Cerebellar cortex (tissue), 1 donor: ENCODE measurements around the gene RAB24.
"Not testable (repeated sequence)": the region's sequence is repeated elsewhere in the genome, so short reads cannot be mapped to it uniquely, and the experiment has no call there.

Experiments
- DNase-seq: peaks from one replicate; pipeline ENCODE4 v3.0.0-alpha.2; 2015; ENCODE audit warnings: low spot score

RAB24 gene

DNA sequence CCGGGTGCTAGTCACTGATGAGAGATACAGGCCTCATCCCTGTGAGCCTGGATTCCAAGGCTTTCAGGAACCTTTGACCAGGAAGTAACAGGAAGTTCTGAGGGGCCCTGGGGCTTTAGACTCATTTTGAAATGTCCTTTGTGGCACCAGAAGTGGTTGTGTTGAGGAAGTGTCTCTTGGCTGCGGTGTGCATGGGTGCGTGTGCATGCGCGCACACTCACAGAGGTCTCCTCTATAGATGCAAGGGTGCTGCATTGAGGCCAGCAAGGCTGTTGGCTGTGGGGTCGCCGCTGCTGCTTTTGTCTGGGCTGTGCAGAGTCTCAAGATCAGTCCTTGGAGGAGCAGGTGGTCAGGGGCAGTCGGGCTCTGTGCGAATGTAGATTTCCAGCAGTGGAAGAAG, 7.6 kb downstream of the RAB24 start:
- DNase-seq, result no peak

DNA sequence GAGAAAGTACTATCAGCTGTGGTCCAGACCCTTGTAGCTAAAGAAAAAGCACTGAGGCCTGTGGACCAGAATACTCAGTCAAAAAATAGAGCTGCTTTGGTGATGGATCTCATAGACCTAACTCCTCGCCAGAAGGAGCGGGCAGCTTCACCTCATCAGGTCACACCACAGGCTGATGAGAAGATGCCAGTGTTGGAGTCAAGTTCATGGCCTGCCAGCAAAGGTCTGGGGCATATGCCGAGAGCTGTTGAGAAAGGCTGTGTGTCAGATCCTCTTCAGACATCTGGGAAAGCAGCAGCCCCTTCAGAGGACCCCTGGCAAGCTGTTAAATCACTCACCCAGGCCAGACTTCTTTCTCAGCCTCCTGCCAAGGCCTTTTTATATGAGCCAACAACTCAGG, 8.9 kb downstream of the RAB24 start:
- no peak for DNase-seq

DNA sequence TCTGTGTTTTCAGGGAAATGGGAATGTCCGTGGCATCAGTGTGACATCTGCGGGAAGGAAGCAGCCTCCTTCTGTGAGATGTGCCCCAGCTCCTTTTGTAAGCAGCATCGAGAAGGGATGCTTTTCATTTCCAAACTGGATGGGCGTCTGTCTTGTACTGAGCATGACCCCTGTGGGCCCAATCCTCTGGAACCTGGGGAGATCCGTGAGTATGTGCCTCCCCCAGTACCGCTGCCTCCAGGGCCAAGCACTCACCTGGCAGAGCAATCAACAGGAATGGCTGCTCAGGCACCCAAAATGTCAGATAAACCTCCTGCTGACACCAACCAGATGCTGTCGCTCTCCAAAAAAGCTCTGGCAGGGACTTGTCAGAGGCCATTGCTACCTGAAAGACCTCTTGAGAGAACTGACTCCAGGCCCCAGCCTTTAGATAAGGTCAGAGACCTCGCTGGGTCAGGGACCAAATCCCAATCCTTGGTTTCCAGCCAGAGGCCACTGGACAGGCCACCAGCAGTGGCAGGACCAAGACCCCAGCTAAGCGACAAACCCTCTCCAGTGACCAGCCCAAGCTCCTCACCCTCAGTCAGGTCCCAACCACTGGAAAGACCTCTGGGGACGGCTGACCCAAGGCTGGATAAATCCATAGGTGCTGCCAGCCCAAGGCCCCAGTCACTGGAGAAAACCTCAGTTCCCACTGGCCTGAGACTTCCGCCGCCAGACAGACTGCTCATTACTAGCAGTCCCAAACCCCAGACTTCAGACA, 9.5 kb downstream of the RAB24 start:
- DNase-seq, result no peak

DNA sequence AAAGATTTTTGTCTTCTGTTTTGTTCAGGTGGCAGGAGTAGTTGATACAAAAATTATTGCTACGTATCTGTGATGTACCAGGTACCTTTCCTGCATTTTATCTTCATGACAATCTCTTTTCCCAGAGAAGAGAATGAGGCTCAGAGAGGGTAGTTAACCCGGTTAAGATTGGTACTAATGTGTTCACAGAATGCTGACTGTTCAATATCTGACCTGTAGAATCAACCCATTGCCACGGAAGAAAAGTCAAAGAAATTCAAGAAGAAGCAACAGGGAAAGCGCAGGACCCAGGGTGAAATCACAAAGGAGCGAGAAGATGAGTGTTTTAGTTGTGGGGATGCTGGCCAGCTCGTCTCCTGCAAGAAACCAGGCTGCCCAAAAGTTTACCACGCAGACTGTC, 11.8 kb downstream of the RAB24 start:
- no peak for DNase-seq

DNA sequence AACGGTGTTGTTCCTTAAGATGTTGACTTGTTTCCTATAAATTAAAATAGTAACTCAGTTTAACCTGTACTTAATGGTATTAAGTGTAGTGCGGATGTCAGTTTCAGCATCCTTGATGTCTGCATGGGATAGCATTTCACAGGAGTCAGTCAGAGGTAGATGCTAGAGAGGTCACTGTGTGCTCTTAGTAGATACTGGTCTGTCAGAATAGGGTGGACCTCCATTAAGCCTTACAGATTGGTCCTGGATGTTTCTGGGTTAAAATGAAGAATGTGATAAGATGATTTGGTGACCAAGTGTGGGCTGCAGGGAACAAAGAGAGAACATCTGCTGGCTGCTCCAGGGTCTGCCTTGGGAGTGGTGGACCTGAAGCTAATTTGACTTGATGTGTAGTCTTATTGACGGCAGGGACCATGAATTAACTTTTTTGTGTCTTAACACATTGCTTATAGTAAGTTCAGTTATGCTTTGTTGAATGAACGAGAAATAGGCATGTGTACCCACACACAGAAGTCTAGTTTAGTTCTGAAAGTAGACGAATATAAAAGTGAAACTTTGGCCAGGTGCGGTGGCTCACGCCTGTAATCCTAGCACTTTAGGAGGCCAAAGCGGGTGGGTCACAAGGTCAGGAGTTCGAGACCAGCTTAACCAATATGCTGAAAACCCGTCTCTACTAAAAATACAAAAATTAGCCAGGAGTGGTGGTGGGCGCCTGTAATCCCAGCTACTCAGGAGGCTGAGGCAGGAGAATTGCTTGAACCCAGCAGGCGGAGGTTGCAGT, 12.5 kb downstream of the RAB24 start:
- DNase-seq, result no peak

DNA sequence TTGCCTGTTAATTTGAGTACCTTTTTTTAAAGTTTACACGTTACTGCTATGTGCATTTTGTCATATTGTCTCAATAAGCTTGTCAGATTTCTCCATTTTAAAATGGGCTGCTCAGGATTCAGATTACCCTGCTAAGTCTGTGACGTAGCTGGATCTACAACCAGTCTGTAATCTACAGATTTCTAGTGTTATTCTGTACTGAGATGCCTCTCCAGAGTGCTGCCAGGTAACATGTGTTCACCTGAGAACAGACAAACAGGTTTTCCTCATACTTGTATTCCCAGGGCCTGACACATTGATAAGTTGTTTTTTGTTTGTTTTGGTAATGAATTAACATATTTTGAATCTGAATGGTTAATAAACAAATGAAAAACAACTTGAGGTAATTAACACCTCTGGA, 15.3 kb downstream of the RAB24 start:
- DNase-seq, result no peak

DNA sequence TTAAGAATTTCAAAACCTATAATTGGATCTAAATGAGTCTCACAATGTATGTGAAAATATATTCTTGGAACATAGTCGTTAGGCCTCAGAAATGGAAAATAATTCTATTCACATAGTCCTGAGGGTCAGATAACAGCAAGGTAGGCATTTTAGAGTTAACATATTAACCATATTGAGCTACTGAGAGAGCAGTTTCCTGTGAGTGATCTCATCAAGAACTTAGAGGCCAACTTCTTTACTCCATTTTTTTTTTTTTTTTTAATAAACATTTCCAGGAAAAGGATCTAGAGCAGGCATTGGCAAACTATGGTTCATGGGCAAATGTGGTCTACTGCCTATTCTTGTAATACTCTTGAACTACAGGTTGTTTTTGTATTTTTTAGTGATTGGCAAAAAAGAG, 26.6 kb downstream of the RAB24 start:
- no peak for DNase-seq

DNA sequence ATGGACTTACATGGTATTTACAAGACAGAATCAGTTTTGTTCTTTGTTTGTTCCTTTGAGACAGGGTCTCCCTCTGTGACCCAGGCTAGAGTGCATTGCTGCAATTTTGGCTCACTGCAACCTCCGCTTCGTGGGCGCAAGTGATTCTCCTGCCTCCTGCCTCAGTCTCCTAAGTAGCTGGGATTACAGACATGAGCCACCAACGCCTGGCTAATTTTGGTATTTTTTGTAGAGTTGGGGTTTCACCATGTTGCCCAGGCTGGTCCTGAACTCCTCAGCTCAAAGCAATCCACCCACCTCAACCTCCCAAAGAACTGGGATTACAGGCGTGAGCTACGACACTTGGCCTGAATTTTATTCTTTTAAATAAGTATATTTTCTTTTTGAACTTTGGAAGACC, 27.6 kb downstream of the RAB24 start:
- DNase-seq, result no peak

DNA sequence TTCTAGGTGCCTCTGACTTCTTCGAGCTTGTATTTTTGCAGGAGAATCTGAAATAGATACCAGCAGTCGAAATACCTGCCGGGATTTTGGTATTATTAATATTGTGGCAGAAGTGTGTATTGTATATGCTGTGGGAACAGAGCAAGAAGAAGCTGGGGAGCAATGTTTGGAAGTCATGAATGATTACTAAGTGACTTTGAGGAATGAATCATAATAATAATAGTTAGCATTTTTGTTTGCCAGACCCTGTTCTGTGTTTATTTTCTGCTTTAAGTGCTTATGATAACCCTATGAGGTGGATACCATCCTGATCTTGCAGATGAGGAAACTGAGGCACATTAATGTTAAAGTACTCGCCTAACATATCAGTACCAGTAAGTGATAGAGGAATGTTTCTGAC, 32.4 kb downstream of the RAB24 start:
- no peak for DNase-seq

DNA sequence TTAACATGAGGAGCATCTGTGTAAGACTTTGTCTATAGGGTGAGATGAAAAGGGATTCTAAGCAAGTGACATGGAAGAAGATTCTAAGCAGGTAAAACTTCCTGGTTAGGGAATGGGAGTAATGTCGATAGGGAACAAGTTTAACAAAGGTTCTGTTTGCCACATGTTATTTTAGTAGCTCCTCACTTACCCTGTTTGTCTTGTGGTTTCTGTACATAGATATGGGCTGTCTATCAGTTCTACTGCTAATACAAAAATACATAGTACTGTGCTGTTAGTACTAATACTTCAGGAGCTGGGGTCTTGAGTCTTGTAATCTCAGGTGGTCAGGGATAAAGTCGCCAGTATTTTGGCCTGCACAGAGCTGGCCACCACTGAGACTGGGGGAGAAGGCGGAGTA, 32.9 kb downstream of the RAB24 start:
- no peak for DNase-seq

DNA sequence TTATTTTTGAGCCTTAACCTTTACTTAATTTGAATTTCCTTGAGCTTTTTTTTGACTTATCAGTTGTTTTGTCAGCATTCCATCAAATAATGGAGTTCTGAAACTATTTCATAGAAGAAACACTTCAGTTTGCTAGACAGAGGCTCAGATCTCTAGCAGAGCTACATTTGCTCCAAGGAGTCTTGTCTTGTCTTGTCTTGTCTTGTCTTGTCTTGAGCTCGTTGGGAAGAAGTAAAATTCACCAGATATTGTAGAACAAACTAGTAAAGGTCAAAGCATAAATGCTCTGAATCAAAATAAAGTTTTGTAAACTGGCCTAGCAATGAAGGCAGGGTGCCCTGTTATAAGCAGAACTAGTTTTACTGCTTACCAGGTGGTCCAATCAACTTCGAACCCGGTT, 33.5 kb downstream of the RAB24 start:
- no peak for DNase-seq

DNA sequence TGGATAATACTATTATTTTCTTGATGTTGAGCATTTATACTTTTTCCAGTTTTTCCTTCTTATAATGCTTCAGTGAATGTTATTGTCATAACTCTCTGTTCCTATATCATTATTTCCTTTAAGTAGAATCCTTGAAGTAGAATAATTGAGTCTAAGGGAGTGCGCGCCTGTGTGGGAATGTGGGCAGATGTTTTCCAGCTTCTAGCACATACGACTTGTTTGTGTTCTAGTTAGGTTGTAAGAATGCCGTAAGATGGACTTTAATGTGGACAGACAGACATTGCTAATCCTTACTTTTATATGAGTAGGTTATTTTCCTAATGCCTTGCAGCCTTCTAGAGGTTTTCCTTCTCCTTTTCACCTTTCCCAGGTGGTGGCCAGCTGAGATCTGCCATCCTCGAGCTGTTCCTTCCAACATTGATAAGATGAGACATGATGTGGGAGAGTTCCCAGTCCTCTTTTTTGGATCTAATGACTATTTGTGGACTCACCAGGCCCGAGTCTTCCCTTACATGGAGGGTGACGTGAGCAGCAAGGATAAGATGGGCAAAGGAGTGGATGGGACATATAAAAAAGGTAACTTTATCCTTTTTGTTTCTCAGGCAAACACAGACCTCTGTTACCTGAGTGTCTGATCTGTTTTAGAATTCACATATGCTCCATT, 34.2 kb downstream of the RAB24 start:
- DNase-seq, result no peak

DNA sequence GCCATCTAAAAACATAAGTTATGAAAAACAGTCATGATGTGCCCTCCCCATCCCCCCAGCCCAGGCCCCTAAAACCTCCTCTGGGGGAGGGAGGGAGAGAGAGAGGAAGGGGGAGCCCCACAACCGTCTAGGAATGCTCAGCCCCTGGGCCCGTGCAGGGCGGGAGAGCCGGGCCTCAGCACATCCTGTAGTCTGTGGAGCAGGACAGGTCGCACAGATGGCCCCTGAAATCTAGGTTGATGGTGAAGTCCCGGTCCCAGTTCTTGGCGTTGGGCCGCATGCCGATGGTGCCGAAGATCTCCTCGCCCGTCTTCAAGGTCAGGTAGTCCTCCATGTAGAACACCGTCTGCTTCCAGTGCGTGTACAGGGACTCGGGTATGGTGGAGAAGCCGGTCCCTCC, 38.1 kb downstream of the RAB24 start:
- DNase-seq, result no peak

DNA sequence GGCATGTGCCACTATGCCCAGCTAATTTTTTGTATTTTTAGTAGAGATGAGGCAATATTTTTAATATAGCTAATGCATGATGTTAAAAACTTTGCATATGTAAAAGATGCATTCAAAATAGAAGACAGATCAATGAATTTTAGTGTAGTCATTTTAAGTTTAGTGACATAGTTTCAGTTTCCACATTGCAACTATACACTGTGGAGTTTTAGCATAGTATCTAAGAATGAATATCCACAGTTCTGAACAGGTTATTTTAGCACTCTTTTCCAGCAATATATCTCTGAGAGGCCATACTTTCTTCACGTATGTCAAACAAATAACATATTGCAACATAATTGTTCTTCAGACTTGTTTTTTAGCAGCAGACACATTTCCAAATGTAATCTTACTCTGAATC, 39.3 kb downstream of the RAB24 start:
- no peak for DNase-seq

DNA sequence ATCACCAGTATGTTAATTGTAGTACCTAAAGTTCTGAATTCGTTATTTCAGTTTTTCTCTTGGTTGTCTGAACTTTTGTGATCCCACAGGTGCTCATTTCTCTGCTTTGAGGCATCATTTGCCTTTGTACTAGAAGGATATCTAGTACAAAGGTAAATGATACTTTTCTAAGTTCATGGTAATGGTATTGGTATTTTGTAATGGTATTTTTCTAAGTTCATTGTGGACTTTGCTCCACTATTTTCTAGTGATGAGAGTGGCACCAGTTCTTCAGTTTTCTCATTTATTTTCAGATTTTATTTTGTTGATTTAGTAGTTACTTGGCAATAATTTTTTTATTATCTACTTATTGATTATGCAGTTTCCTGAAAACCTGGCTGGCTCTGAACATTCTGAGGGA, 42.0 kb downstream of the RAB24 start:
- DNase-seq, result no peak

DNA sequence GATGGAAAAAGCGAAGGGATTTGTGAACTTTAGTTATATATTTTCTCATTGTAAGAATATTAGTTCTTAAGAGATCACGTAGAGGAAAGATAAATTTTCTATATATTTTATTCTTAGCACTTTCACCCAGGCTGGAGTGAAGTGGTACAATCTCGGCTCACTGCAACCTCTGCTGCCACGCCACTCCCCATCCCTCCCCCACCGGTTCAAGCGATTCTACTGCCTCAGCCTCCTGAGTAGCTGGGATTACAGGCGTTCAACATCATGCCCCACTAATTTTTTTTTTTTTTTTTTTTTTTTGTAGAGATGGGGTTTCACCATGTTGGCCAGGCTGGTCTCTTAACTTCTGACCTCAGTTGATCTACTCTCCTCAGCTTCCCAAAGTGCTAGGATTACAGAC, 42.6 kb downstream of the RAB24 start:
- DNase-seq, result no peak

DNA sequence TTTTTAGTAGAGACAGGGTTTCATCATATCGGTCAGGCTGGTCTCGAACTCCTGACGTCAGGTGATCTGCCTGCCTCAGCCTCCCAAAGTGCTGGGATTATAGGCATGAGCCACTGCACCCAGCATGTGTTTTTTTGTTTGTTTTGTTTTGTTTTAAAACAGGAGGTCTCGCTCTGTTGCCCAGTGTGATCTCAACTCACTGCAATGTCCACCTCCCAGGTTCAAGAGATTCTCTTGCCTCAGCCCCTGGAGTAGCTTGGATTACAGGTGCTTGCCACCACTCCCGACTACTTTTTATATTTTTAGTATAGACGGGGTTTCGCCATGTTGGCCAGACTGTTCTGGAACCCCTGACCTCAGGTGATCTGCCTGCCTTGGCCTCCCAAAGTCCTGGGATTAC, 44.8 kb downstream of the RAB24 start:
- DNase-seq, result not testable (repeated sequence)

DNA sequence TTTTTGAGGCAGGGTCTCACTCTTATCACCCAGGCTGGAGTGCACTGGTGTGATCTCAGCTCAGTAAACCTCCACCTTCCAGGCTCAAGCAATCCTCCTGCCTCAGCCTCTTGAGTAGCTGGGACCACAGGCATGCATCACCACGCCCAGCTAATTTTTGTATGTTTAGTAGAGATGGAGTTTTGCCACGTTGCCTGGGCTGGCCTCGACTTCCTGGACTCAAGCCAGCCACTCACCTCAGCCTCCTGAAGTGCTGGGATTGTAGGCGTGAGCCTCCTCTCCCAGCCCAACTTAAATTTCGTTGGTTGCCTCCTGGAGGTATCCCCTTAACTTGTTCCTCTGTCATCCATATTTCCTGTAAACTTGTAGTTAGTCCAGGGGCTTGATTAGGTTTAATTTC, 47.2 kb downstream of the RAB24 start:
- no peak for DNase-seq

DNA sequence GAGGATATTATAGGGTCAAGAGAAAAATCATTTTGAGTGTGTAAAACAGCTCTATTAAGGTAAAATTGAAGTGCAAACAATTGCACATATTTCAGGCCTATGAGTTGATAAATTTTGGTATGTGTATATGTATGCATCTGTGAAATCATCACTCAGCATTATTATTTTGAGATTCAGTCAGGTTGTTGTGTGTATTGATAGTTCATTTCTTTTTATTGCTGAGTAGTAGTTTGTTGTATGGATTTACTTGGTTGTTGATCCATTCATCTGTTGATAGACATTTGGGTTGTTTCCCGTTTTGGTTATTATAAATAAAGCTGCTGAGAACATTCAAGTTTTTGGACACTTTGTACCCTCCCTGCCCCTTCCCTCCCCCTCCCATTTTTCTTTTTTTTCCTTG, 50.3 kb downstream of the RAB24 start:
- DNase-seq, result no peak
